Dermis microvascular lymphatic vessel endothelial cell (primary cell): Measurements from ENCODE around the gene PARPBP. TPM values are rescaled to one million over a fixed set of nuclear protein-coding genes. Genes with fewer than 3 reads are reported as not detected.
"Not testable (repeated sequence)": the region's sequence is repeated elsewhere in the genome, so short reads cannot be mapped to it uniquely, and the experiment has no call there.

ENCODE experiments used
- DNase-seq, 2 donors: peaks; one replicate each; pipeline versions ENCODE4 v3.0.0 to v3.0.0-alpha.2; 2010; ENCODE audit warnings: low read depth in 2 of 2
- total RNA-seq: library from RNA; depleted of rRNA; stranded (reverse); fragments of >200 nt; gene quantifications from 2 replicates; pipeline ENCODE4 v1.2.1, GENCODE V29; 2014

The PARPBP gene, protein sequence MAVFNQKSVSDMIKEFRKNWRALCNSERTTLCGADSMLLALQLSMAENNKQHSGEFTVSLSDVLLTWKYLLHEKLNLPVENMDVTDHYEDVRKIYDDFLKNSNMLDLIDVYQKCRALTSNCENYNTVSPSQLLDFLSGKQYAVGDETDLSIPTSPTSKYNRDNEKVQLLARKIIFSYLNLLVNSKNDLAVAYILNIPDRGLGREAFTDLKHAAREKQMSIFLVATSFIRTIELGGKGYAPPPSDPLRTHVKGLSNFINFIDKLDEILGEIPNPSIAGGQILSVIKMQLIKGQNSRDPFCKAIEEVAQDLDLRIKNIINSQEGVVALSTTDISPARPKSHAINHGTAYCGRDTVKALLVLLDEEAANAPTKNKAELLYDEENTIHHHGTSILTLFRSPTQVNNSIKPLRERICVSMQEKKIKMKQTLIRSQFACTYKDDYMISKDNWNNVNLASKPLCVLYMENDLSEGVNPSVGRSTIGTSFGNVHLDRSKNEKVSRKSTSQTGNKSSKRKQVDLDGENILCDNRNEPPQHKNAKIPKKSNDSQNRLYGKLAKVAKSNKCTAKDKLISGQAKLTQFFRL
- total RNA-seq, result 6.3 and 13.5 TPM in 2 replicates

GRCh38 chr12:102119674-102120563 lies at the start of gene PARPBP, which contains the start of gene NUP37:
Gene PARPBP, plus strand, starts transcription at chr12:102120183. Its CDS starts 3,706 bp downstream, at chr12:102123889.
Gene NUP37, minus strand, starts transcription at chr12:102120114. Its CDS starts 1,596 bp downstream, at chr12:102118518.
- DNase-seq, result peak; percentile 76 to 91

DNA sequence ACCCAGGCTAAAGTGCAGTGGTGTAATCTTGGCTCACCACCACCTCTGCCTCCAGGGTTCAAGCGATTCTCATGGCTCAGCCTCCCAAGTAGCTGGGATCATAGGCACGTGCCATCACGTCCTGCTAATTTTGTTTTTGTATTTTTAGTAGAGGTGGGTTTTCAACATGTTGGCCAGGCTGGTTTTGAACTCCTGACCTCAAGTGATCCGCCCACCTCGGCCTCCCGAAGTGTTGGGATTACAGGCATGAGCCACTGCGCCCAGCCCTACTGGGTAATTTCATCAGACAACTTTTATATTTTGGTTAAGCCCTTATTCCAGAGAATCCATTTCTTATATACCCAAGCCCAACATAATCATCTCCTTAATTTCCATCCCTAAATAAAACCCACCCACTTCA lies 47.9 kb upstream of the PARPBP start:
- DNase-seq, result not testable (repeated sequence)

DNA sequence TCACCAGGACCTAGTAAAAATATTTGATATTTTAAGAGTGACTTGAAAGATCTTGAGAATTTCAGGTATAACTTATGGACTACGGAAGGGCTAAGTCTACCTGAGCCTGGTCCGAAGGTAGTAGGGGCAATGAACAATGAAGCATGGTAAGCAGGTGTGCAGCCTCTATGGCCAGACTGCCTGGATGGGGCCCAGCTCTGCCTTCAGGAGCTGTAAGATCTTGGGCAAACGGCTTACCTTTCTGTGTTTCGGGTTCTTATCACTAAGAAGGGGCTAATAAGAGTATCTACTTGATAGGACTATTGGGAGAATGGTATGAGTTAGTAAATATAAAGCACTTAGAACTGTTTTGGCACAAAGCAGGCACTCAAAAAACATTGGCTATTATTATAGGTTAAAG lies 39.1 kb upstream of the PARPBP start:
- no peak for DNase-seq

DNA sequence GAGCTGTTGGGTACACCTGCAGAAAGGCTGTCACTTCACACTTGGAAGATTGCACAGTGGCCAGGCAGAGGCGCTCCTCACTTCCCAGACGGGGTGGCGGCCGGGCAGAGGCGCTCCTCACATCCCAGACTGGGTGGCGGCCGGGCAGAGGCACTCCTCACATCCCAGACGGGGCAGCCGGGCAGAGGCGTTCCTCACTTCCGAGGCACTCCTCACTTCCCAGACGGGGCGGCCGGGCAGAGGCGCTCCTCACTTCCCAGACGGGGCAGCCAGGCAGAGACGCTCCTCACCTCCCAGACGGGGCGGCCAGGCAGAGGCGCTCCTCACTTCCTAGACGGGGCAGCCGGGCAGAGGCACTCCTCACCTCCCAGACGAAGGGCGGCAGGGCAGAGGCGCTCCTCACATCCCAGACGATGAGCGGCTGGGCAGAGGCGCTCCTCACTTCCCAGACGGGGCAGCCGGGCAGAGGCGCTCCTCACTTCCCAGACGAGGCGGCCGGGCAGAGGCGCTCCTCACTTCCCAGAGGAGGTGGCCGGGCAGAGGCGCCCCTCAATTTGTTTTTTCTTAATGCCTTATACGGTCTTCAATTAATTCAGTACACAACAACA lies 30.7 kb upstream of the PARPBP start:
- DNase-seq, result not testable (repeated sequence)

DNA sequence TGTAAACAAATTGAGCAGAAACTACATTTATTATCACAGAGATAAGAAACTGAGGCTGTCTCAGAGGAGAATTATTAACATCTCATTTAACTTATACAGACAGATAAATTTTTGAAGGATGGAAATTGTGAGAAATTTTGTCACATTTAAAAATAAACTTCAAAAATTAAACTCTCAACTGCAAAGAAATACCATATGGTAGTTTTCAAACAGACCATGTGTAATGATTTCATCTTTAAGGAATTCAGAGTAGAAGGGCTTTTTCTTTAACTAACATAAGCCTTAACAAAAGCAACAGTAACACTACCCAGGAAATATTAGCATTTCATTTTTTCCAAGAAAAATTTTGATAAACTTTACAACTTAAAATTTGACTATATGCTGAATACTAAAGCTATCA lies 26.7 kb upstream of the PARPBP start:
- no peak for DNase-seq

GRCh38 chr12:102095677-102096263 lies 24.2 kb upstream of the PARPBP start:
- DNase-seq, result peak; percentile 31 to 46

GRCh38 chr12:102096855-102097254 lies 23.1 kb upstream of the PARPBP start:
- no peak for DNase-seq

GRCh38 chr12:102106905-102107304 lies 13.1 kb upstream of the PARPBP start:
- DNase-seq, result no peak

GRCh38 chr12:102107970-102108369 lies 12.0 kb upstream of the PARPBP start:
- DNase-seq, result no peak

GRCh38 chr12:102110782-102111181 lies 9.2 kb upstream of the PARPBP start:
- DNase-seq, result no peak

DNA sequence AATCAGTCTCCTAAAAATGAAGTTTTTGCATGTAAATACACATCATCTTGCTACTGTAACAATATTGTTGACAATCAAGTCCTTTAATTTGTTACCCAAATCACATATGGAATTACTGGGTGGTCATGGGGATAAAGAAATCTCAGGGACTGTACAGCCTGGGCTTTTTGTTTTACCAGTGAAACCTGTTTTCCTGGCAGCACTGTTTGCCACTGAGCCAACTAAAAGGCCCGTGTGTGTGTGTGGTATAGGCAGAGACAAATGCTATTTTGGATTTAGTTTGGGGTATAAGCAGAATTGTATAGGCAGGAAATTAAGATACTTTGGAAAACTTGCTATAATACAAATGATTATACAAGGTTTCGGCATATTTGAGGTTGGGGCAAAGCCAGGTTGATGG lies 5.8 kb upstream of the PARPBP start:
- DNase-seq, result no peak

DNA sequence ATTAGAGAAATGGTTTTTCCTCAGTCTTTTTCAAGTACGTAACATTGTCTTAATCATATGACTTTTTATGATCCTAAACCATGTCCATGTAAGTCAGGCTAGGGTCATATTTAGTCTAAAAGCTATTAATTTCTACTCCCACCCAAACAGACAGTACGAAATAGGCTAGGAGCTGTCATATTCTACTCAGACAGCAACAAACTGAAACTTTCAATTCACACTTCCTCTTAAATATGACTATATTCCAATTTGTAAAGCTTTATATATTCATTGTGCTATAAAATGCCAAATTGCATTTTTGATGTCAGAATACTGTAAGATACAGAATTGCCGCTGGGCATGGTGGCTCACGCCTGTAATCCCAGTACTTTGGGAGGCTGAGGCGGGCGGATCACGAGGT lies 3.6 kb upstream of the PARPBP start:
- DNase-seq, result no peak

GRCh38 chr12:102118874-102119273 lies 1.1 kb upstream of the PARPBP start:
- DNase-seq, result no peak

DNA sequence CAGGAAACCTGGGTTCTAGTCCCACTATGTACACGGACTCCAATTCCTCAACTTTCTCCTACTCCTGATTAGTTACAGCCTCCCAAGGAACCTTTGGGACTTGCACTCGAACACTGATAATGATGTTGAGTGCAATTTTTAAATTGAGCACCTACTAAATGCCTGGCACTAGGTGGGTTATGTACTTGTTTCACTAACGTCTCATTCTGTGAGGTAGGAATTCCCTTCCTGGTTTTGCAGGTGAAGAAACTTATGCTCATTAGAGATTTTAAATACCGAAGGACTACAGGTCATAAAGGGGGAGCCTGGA lies 536 bp downstream of the PARPBP start:
- DNase-seq, result no peak

DNA sequence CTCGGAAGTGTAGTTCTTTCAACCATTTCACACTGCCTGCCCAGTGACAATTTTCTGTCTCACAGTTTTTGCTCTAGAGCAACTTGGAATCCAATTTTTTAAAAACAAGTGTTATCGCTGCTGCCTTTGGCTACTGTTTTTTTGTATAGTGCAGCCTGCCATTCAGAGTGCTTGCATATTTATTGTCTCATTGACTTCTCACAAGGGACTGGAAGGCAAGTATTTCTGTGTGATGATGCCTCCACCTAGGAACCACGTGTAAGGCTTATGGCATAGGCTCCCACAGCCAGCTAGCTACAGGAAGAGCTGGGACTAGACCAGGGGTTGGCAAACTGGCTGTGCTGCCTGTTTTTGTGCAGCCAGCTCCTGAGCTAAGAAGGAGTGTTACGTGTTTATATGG lies 903 bp downstream of the PARPBP start:
- peak in 1 of 2 donors; percentile 13 for DNase-seq

DNA sequence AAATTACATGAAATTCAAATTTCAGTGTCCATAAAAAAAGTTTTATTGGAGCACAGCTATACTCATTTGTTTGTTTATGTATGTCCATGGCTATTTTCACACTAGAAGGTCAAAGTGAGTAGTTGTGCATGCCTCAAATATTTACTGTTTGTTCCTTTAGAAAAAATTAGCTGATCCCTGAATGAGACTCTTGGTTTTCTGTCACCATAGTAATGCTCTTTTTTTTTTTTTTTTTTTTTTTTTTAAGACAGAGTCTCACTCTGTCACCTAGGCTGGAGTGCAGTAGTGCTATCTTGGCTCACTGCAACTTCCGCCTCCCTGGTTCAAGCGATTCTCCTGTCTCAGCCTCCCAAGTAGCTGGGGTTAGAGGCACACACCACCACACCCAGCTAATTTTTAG lies 1.3 kb downstream of the PARPBP start:
- not testable (repeated sequence) for DNase-seq

- not testable (repeated sequence) for DNase-seq
Observed at GRCh38 chr12:102130720-102131119, 10.7 kb downstream of the PARPBP start.

DNA sequence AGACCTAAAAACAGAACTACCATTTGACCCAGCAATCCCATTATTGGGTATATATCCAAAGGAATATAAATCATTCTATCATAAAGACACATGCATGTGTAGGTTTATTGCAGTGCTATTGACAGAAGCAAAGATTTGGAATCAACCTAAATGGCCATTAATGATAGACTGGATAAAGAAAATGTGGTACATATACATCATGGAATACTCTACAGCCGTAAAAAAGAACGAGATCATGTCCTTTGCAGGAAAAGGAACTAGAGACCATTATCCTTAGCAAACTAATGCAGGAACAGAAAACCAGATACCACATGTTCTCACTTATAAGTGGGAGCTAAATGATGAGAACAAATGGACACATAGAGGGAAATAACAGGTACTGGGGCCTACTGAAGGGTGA lies 11.5 kb downstream of the PARPBP start:
- not testable (repeated sequence) for DNase-seq

- DNase-seq, result not testable (repeated sequence)
Observed at GRCh38 chr12:102137619-102138018, 17.6 kb downstream of the PARPBP start.

- DNase-seq, result not testable (repeated sequence)
Observed at GRCh38 chr12:102142866-102143373, 22.9 kb downstream of the PARPBP start.

DNA sequence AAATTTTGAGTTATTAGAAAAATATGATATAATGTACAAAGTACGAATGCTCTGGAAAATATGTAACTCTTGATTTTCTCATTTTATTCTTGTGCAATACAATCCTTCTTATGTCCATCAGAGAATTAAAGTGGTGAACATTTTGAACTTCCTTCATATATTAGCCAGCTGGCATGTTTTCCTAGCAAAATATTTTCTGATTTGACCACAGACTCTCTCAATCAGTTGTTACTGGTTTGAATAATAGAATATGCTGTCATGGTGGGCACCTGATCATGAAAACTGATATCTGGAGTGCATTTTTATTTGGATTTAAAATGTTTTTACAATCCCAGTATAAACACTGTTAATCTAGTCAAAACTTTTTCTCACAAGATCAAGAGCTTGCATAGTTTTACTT lies 24.2 kb downstream of the PARPBP start:
- no peak for DNase-seq
